Nephron progenitor cell (in vitro differentiated cells): ENCODE data around the gene ENDOV.

Experiments used
- DNase-seq: peaks from one replicate; pipeline ENCODE4 v3.0.0; 2021
- H3K27ac Mint-ChIP-seq: 2 replicates; pipeline ENCODE4 v1.8.0; 2021; ENCODE audit warnings: mild to moderate bottlenecking, moderate library complexity, mixed read lengths
- H3K27me3 Mint-ChIP-seq: 2 replicates; pipeline ENCODE4 v1.8.0; 2021; ENCODE audit warnings: mild to moderate bottlenecking, low read depth, mixed read lengths; ENCODE audit not compliant: poor library complexity
- H3K36me3 Mint-ChIP-seq: 2 replicates; pipeline ENCODE4 v1.8.0; 2021; ENCODE audit warnings: low read depth, mixed read lengths
- H3K4me1 Mint-ChIP-seq: 2 replicates; pipeline ENCODE4 v1.8.0; 2021; ENCODE audit warnings: mixed read lengths
- H3K4me3 Mint-ChIP-seq: 2 replicates; pipeline ENCODE4 v1.8.0; 2021; ENCODE audit warnings: mild to moderate bottlenecking, moderate library complexity, mixed read lengths
- H3K9me3 Mint-ChIP-seq: 2 replicates; pipeline ENCODE4 v1.8.0; 2021; ENCODE audit warnings: mild to moderate bottlenecking, moderate library complexity, mixed read lengths
- CTCF ChIP-seq: fragments of 200-600 bp; sonication (generic); IDR thresholded peaks from 2 replicates; pipeline ENCODE4 v1.5.0; 2021; ENCODE audit warnings: antibody characterized with exemption

ENDOV gene

GRCh38 chr17:80471922-80472321 is 57.0 kb downstream of the ENDOV start:
- Mint-ChIP-seq H3K4me3 (no peak overlapping the region), H3K9me3 (no peaks in the 10 kb centered on the region), H3K4me1 (peaks cover 5% of the 10 kb centered on the region), H3K27me3 (peaks cover 93% of the 10 kb centered on the region), H3K27ac (no peak overlapping the region), H3K36me3 (no peaks in the 10 kb centered on the region)
- TF ChIP-seq CTCF: no peak
- DNase-seq: no peak

- H3K27me3 Mint-ChIP-seq: peaks cover 83% of the 10 kb centered on the region
- no peak overlapping the region for H3K27ac Mint-ChIP-seq
- H3K4me1 Mint-ChIP-seq: peaks cover 5% of the 10 kb centered on the region
- no peak for DNase-seq
- no peaks in the 10 kb centered on the region for H3K9me3 Mint-ChIP-seq
- TF ChIP-seq CTCF: no peak
- H3K36me3 Mint-ChIP-seq: no peaks in the 10 kb centered on the region
- H3K4me3 Mint-ChIP-seq: no peak overlapping the region
These were observed 58.0 kb downstream of the ENDOV start for GRCh38 chr17:80472996-80473395.

- no peak for DNase-seq
- Mint-ChIP-seq H3K4me1 (peaks cover 5% of the 10 kb centered on the region), H3K27ac (no peak overlapping the region), H3K9me3 (no peaks in the 10 kb centered on the region), H3K4me3 (no peak overlapping the region), H3K27me3 (peaks cover 80% of the 10 kb centered on the region), H3K36me3 (no peaks in the 10 kb centered on the region)
- no peak for TF ChIP-seq CTCF
These were observed 58.7 kb downstream of the ENDOV start for GRCh38 chr17:80473701-80474100.

GRCh38 chr17:80474231-80474960 is 59.4 kb downstream of the ENDOV start:
- Mint-ChIP-seq H3K27me3 (peaks cover 80% of the 10 kb centered on the region), H3K36me3 (no peaks in the 10 kb centered on the region), H3K4me1 (peaks cover 11% of the 10 kb centered on the region), H3K27ac (no peak overlapping the region), H3K4me3 (peak overlapping the region; percentile 66), H3K9me3 (no peaks in the 10 kb centered on the region)
- DNase-seq: peak; percentile 40
- TF ChIP-seq CTCF: no peak

GRCh38 chr17:80474961-80475909 is 60.3 kb downstream of the ENDOV start:
- DNase-seq: peak; percentile 30
- H3K9me3 Mint-ChIP-seq: no peaks in the 10 kb centered on the region
- peaks cover 12% of the 10 kb centered on the region for H3K4me1 Mint-ChIP-seq
- TF ChIP-seq CTCF: no peak
- no peak overlapping the region for H3K27ac Mint-ChIP-seq
- no peaks in the 10 kb centered on the region for H3K36me3 Mint-ChIP-seq
- H3K27me3 Mint-ChIP-seq: peaks cover 82% of the 10 kb centered on the region
- peak overlapping the region; percentile 67 for H3K4me3 Mint-ChIP-seq
